SK-N-SH (cell line): ENCODE data around the gene UGCG. TPM values are rescaled to one million over a fixed set of nuclear protein-coding genes. Genes with fewer than 3 reads are reported as not detected.

Source experiments
- CTCF ChIA-PET: fragments of 300-600, 350-600 bp; formaldehyde crosslinking; extraction: SDS; loops from one replicate; lab custom pipeline; 2021; lab: Yijun Ruan, JAX
- POLR2A ChIA-PET: fragments of 350-600 bp; sonication (Branson Sonifier 250); formaldehyde crosslinking; extraction: SDS; loops from one replicate; lab custom pipeline; 2020; ENCODE audit warnings: antibody characterized with exemption, inconsistent platforms; lab: Yijun Ruan, JAX
- DNase-seq: peaks from one replicate; pipeline ENCODE4 v3.0.0; 2012
- H2AFZ ChIP-seq: fragments of 200-600 bp; sonication (generic); 2 replicates; pipeline ENCODE4 v1.8.1; 2016; ENCODE audit warnings: antibody characterized with exemption, mild to moderate bottlenecking, low read depth
- H3F3A ChIP-seq: fragments of 200-600 bp; sonication (generic); replicated peaks from 2 replicates; pipeline ENCODE3; 2016; ENCODE audit warnings: antibody characterized with exemption, mild to moderate bottlenecking; ENCODE audit not compliant: insufficient read depth
- H3K27ac ChIP-seq, 2 experiments: fragments of 200-500 bp in 1 of 2; fragments of 200-600 bp in 1 of 2; sonication (Bioruptor generic) in 1 of 2; sonication (generic), shearing (Covaris generic) in 1 of 2; 2 replicates each; pipeline versions ENCODE4 v1.5.1 to v1.6.1; 2014 to 2016; ENCODE audit warnings: low read depth in 2 of 2, inconsistent platforms in 1 of 2, low read length in 1 of 2, mild to moderate bottlenecking in 1 of 2, mixed read lengths in 1 of 2
- H3K27me3 ChIP-seq: fragments of 200-600 bp; sonication (generic), shearing (Covaris generic); 2 replicates; pipeline ENCODE4 v1.6.1; 2016; ENCODE audit warnings: mixed run types; ENCODE audit not compliant: insufficient read depth
- H3K36me3 ChIP-seq, 2 experiments: fragments of 200-500 bp in 1 of 2; fragments of 200-600 bp in 1 of 2; sonication (Bioruptor generic) in 1 of 2; sonication (generic) in 1 of 2; replicated peaks in 1 of 2; 2 replicates each; pipeline versions ENCODE3 to v1.5.1; 2014 to 2016; ENCODE audit warnings: low read length in 1 of 2, mild to moderate bottlenecking in 1 of 2; ENCODE audit not compliant: insufficient read depth in 2 of 2, control insufficient read depth in 1 of 2
- H3K4me1 ChIP-seq, 2 experiments: fragments of 200-500 bp in 1 of 2; fragments of 200-600 bp in 1 of 2; sonication (Bioruptor generic) in 1 of 2; sonication (generic), shearing (Covaris generic) in 1 of 2; 2 replicates each; pipeline versions ENCODE4 v1.5.1 to v1.6.1; 2014 to 2016; ENCODE audit warnings: low read depth in 1 of 2, low read length in 1 of 2, mixed run types in 1 of 2; ENCODE audit not compliant: insufficient read depth in 2 of 2, control insufficient read depth in 1 of 2
- H3K4me2 ChIP-seq: fragments of 200-600 bp; sonication (generic), shearing (Covaris generic); 2 replicates; pipeline ENCODE4 v1.6.1; 2017; ENCODE audit warnings: mixed run types
- H3K4me3 ChIP-seq, 2 experiments: fragments of 200-500 bp in 1 of 2; fragments of 200-600 bp in 1 of 2; sonication (Bioruptor generic) in 1 of 2; sonication (generic), shearing (Covaris generic) in 1 of 2; 2 replicates each; pipeline versions ENCODE4 v1.5.1 to v1.8.1; 2014 to 2016; ENCODE audit warnings: low read depth in 2 of 2, inconsistent platforms in 1 of 2, low read length in 1 of 2, mild to moderate bottlenecking in 1 of 2, mixed read lengths in 1 of 2, moderate library complexity in 1 of 2
- H3K79me2 ChIP-seq: fragments of 200-600 bp; sonication (generic); 2 replicates; pipeline ENCODE4 v1.8.1; 2017; ENCODE audit warnings: mild to moderate bottlenecking; ENCODE audit not compliant: insufficient read depth
- H3K9ac ChIP-seq: fragments of 200-600 bp; sonication (generic); 2 replicates; pipeline ENCODE4 v1.6.1; 2017; ENCODE audit warnings: mixed run types
- H3K9me2 ChIP-seq: fragments of 200-600 bp; sonication (generic); 2 replicates; pipeline ENCODE4 v1.6.1; 2017; ENCODE audit warnings: mixed run types
- H3K9me3 ChIP-seq: fragments of 200-600 bp; sonication (generic); 2 replicates; pipeline ENCODE4 v1.6.1; 2017; ENCODE audit warnings: mixed run types, mild to moderate bottlenecking, moderate library complexity
- H4K20me1 ChIP-seq: fragments of 200-600 bp; sonication (generic); 2 replicates; pipeline ENCODE4 v1.6.1; 2017; ENCODE audit warnings: mild to moderate bottlenecking, mixed run types; ENCODE audit not compliant: insufficient read depth
- CHD2 ChIP-seq: fragments of 150-350 bp; IDR thresholded peaks from 2 replicates; pipeline ENCODE4 v1.6.1; 2018; ENCODE audit warnings: low read length; ENCODE audit not compliant: partially characterized antibody
- FOXJ3 ChIP-seq: sonication (generic); formaldehyde crosslinking; IDR thresholded peaks from 2 replicates; pipeline ENCODE4 v1.5.1; 2020; ENCODE audit warnings: mild to moderate bottlenecking, missing genetic modification reagents
- FOXM1 ChIP-seq: IDR thresholded peaks from 2 replicates; pipeline ENCODE4 v1.4.0; 2012; ENCODE audit warnings: low read depth, mild to moderate bottlenecking
- GABPA ChIP-seq: IDR thresholded peaks from 2 replicates; pipeline ENCODE4 v1.4.0; 2012; ENCODE audit warnings: low read depth, mild to moderate bottlenecking
- GATA2 ChIP-seq: sonication (generic); formaldehyde crosslinking; IDR thresholded peaks from 2 replicates; pipeline ENCODE4 v1.5.0; 2020; ENCODE audit warnings: mild to moderate bottlenecking, missing genetic modification reagents
- IRF3 ChIP-seq: fragments of 150-350 bp; IDR thresholded peaks from 2 replicates; pipeline ENCODE4 v1.6.1; 2016; ENCODE audit warnings: mild to moderate bottlenecking, low read depth, low read length
- JUND ChIP-seq: IDR thresholded peaks from 2 replicates; pipeline ENCODE4 v1.4.0; 2012
- MAX ChIP-seq: IDR thresholded peaks from 2 replicates; pipeline ENCODE4 v1.4.0; 2012; ENCODE audit warnings: low read depth
- MEF2A ChIP-seq: IDR thresholded peaks from 2 replicates; pipeline ENCODE4 v1.4.0; 2012; ENCODE audit warnings: low read depth, borderline replicate concordance
- NRF1 ChIP-seq: IDR thresholded peaks from 2 replicates; pipeline ENCODE4 v1.6.1; 2012; ENCODE audit warnings: low read depth, mild to moderate bottlenecking, low read length
- PBX3 ChIP-seq: IDR thresholded peaks from 2 replicates; pipeline ENCODE4; 2012
- POLR2AphosphoS5 ChIP-seq: IDR thresholded peaks from 2 replicates; pipeline ENCODE4 v1.6.1; 2012; ENCODE audit warnings: low read depth, low read length
- RCOR1 ChIP-seq: fragments of 150-350 bp; IDR thresholded peaks from 2 replicates; pipeline ENCODE4 v1.6.1; 2017; ENCODE audit warnings: antibody characterized with exemption, low read length
- RXRA ChIP-seq: IDR thresholded peaks from 2 replicates; pipeline ENCODE4 v1.4.0; 2012; ENCODE audit warnings: low read depth, mild to moderate bottlenecking, borderline replicate concordance
- TEAD4 ChIP-seq: IDR thresholded peaks from 2 replicates; pipeline ENCODE4 v1.4.0; 2012; ENCODE audit warnings: mild to moderate bottlenecking, borderline replicate concordance; ENCODE audit not compliant: insufficient read depth
- ZBTB33 ChIP-seq: IDR thresholded peaks from 2 replicates; pipeline ENCODE4 v1.4.0; 2012; ENCODE audit warnings: low read depth, borderline replicate concordance
- WGBS: methylation state at CpG from one replicate; pipeline ENCODE4 v1.1.6; 2017; ENCODE audit warnings: low lambda C conversion rate; 5-methylcytosine and 5-hydroxymethylcytosine counted together
- polyA plus RNA-seq, 3 experiments: library from polyadenylated mRNA; depleted of rRNA; stranded (reverse); fragments of >200 nt; gene quantifications; 2 replicates each; pipeline ENCODE4 v1.2.3, GENCODE V29; 2012

The UGCG gene
- polyA plus RNA-seq, 1 of the 3 experiments (the other 2 are of a cell fraction) = 20.0 TPM

DNA sequence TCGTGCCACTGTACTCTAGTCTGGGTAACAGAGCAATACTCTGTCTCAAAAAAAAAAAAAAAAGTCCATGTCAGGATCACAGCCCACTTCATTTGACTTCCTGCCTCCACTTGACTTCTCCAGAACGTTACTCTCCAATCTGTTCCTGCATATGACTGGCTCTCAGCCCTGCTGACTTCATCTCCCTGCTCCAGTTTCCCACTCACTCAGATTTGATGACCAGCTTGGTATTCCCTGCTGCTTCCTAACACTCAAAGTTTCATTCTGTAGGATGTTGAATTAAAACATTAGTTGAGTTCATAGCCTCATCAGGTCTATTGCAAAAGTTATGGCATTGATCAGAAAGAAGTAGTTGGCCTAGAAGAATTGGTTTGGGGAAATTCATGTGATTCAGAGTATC is 52.3 kb downstream of the UGCG start:
- Histone ChIP-seq H2AFZ (0 out of 2 replicates have a peak overlapping the region, but pooled peaks have one; percentile 13), H3F3A (peaks cover 9% of the 10 kb centered on the region), H3K79me2 (no peaks in the 10 kb centered on the region), H3K27ac (no peak overlapping the region; a peak in 1 of 4 replicates), H3K36me3 (no peaks in the 10 kb centered on the region), H3K9me3 (no peaks in the 10 kb centered on the region), H3K27me3 (no peaks in the 10 kb centered on the region), H3K9ac (no peak overlapping the region), H3K4me3 (no peak overlapping the region)
- DNase-seq = no peak
- 91% methylated on average over 2 of the region's 2 CpGs for WGBS
- CTCF ChIA-PET = no interaction called here
- TF ChIP-seq CHD2 (no peak), MEF2A (no peak), RXRA (no peak), POLR2AphosphoS5 (no peak), GABPA (no peak), GATA2 (CRISPR knock-in tag) (no peak), IRF3 (no peak), RCOR1 (no peak), PBX3 (no peak), JUND (no peak), NRF1 (no peak), TEAD4 (no peak), FOXM1 (no peak), MAX (no peak), FOXJ3 (CRISPR knock-in tag) (no peak), ZBTB33 (no peak)
- TF ChIP-seq, all 33 proteins: peak for 0
- H3K4me2 ChIP-seq = no peak overlapping the region
- no peaks in the 10 kb centered on the region for H4K20me1 ChIP-seq
- POLR2A ChIA-PET = interaction anchor here (0.6 kb wide), 1 partner anchor 128 kb away, joined by 3 read pairs; no protein-coding TSS in a partner anchor
- H3K9me2 ChIP-seq = no peaks in the 10 kb centered on the region
- no peaks in the 10 kb centered on the region; a peak in 1 of 4 replicates for H3K4me1 ChIP-seq
